ENCODE data around the gene SMYD3. TPM values are rescaled to one million over a fixed set of nuclear protein-coding genes. Genes with fewer than 3 reads are reported as not detected.

SMYD3 gene
- total RNA-seq, 1 experiment from 2014 or later, result 25.5 TPM

- Histone ChIP-seq H3K79me2 (ENCODE audit: insufficient read depth, low read length) (no peaks in the 10 kb centered on the region), H3K18ac (ENCODE audit: insufficient read length, low read depth, low read length) (no peak overlapping the region), H3K4me2 (ENCODE audit: insufficient read depth, insufficient read length, low read length) (no peak overlapping the region), H3T11ph (ENCODE audit: low read length) (no peak overlapping the region), H3K4me1 (ENCODE audit: insufficient read depth, low read length) (no peaks in the 10 kb centered on the region), H2BK120ac (ENCODE audit: low read depth, low read length, poor library complexity, severe bottlenecking) (no peak overlapping the region), H4K8ac (replicated peaks; ENCODE audit: insufficient read length, low read depth, low read length) (no peak overlapping the region), H3K23me2 (ENCODE audit: insufficient read length, low read depth, low read length, poor library complexity, severe bottlenecking) (no peaks in the 10 kb centered on the region), H3K27ac (ENCODE audit: insufficient read length, low read depth, low read length) (no peak overlapping the region), H2BK15ac (ENCODE audit: low read depth, low read length) (no peak overlapping the region), H4K91ac (ENCODE audit: insufficient read length, low read depth, low read length) (no peak overlapping the region), H3K27me3 (ENCODE audit: insufficient read depth, low read length) (no peaks in the 10 kb centered on the region), H2AFZ (ENCODE audit: low read length) (no peak overlapping the region), H2BK20ac (ENCODE audit: low read depth, low read length, poor library complexity, severe bottlenecking) (no peak overlapping the region), H3K9me3 (ENCODE audit: control insufficient read depth, low read depth, low read length) (no peaks in the 10 kb centered on the region), H2AK5ac (ENCODE audit: insufficient read length, low read length) (no peak overlapping the region), H3K14ac (ENCODE audit: insufficient read depth, low read length) (no peak overlapping the region), H3K9ac (ENCODE audit: extremely low read depth, insufficient read length, low read length) (no peak overlapping the region), H3K79me1 (ENCODE audit: insufficient read depth, low read depth, low read length, poor library complexity, severe bottlenecking) (no peaks in the 10 kb centered on the region), H2BK12ac (ENCODE audit: insufficient read length, low read depth, low read length) (no peak overlapping the region), H3K23ac (ENCODE audit: insufficient read length, low read depth, low read length) (no peak overlapping the region), H2BK5ac (ENCODE audit: insufficient read length, low read length) (no peak overlapping the region), H4K5ac (ENCODE audit: insufficient read length, low read depth, low read length) (no peak overlapping the region), H3K4ac (ENCODE audit: low read depth, low read length) (no peak overlapping the region), H3K56ac (ENCODE audit: insufficient read length, low read depth, low read length) (no peak overlapping the region), H4K20me1 (ENCODE audit: control insufficient read depth, insufficient read depth, insufficient read length) (no peaks in the 10 kb centered on the region)
- no peak overlapping the region for H3K4me3 Mint-ChIP-seq
- peaks cover 14 to 16% of the 10 kb centered on the region in 2 experiments for H3K4me1 Mint-ChIP-seq
- H3K36me3 Mint-ChIP-seq (ENCODE audit: insufficient read depth in 1 of 3, low read depth in 3 of 3), result no peaks in the 10 kb centered on the region; a peak in 1 of 7 replicates
- H3K27me3 Mint-ChIP-seq (ENCODE audit: low read depth), result no peaks in the 10 kb centered on the region
- TF ChIP-seq CTCF (conservative IDR thresholded peaks at IDR 0.05), result no peak
- H3K9me3 Mint-ChIP-seq, result no peaks in the 10 kb centered on the region
- no peak overlapping the region; a peak in 1 of 7 replicates for H3K27ac Mint-ChIP-seq
- no peak for DNase-seq
- no CpG with 5 or more reads among the region's 3 CpGs for WGBS (ENCODE audit: extremely low coverage, insufficient read length, low lambda C conversion rate)
These were observed 200.6 kb downstream of the SMYD3 start for GRCh38 chr1:246306415-246307037.

Data from H9 (cell line).